Liver (tissue), 9 donors: Measurements from ENCODE around the gene VMAC. TPM values are rescaled to one million over a fixed set of nuclear protein-coding genes. Genes with fewer than 3 reads are reported as not detected.

ENCODE experiments used
- DNase-seq: peaks from one replicate; pipeline ENCODE4 v3.0.0-alpha.2; 2017; ENCODE audit warnings: low spot score
- H3K27ac ChIP-seq, 2 donors: one replicate each; pipeline ENCODE4 v1.7.0; 2013; ENCODE audit warnings: inconsistent platforms in 2 of 2, low read length in 2 of 2, control low read depth in 1 of 2, low read depth in 1 of 2, mild to moderate bottlenecking in 1 of 2
- H3K27me3 ChIP-seq, 4 donors: one replicate each; pipeline versions ENCODE4 v1.6.1 to v1.7.0; 2013; ENCODE audit warnings: low read length in 3 of 4, inconsistent platforms in 1 of 4, mild to moderate bottlenecking in 1 of 4, moderate library complexity in 1 of 4; ENCODE audit not compliant: control insufficient read depth in 4 of 4, insufficient read depth in 4 of 4
- H3K36me3 ChIP-seq, 4 donors: one replicate each; pipeline versions ENCODE4 v1.6.1 to v1.7.0; 2013; ENCODE audit warnings: low read length in 3 of 4, mild to moderate bottlenecking in 3 of 4, low read depth in 1 of 4, moderate library complexity in 1 of 4; ENCODE audit not compliant: control insufficient read depth in 4 of 4, insufficient read depth in 3 of 4
- H3K4me1 ChIP-seq, 4 donors: one replicate each; pipeline versions ENCODE4 v1.6.1 to v1.7.0; 2013; ENCODE audit warnings: low read length in 3 of 4, mild to moderate bottlenecking in 3 of 4, moderate library complexity in 1 of 4; ENCODE audit not compliant: control insufficient read depth in 4 of 4, insufficient read depth in 4 of 4
- H3K4me3 ChIP-seq, 3 donors: one replicate each; pipeline versions ENCODE4 v1.6.1 to v1.7.0; 2013; ENCODE audit warnings: low read length in 3 of 3, control low read depth in 1 of 3, low read depth in 1 of 3, mild to moderate bottlenecking in 1 of 3
- H3K9ac ChIP-seq, 2 donors: one replicate each; pipeline ENCODE4 v1.7.0; 2013; ENCODE audit warnings: low read length in 2 of 2, mild to moderate bottlenecking in 2 of 2, moderate library complexity in 2 of 2, control low read depth in 1 of 2, low read depth in 1 of 2
- H3K9me3 ChIP-seq, 4 donors: one replicate each; pipeline versions ENCODE4 v1.6.1 to v1.7.0; 2013; ENCODE audit warnings: low read length in 3 of 4; ENCODE audit not compliant: control insufficient read depth in 4 of 4
- ATF3 ChIP-seq: IDR thresholded peaks from 2 replicates; pipeline ENCODE4 v1.6.1; 2016; ENCODE audit warnings: antibody characterized with exemption
- EGR1 ChIP-seq, 2 donors: IDR thresholded peaks; 2 replicates each; pipeline ENCODE4 v1.6.1; 2016 to 2018; ENCODE audit warnings: antibody characterized with exemption in 2 of 2, low read depth in 2 of 2
- FOXA1 ChIP-seq: IDR thresholded peaks from 2 replicates; pipeline ENCODE4 v1.6.1; 2016; ENCODE audit warnings: antibody characterized with exemption
- FOXA2 ChIP-seq: IDR thresholded peaks from 2 replicates; pipeline ENCODE4 v1.6.1; 2016; ENCODE audit warnings: antibody characterized with exemption
- GABPA ChIP-seq, 2 donors: IDR thresholded peaks in 1 of 2; conservative IDR thresholded peaks in 1 of 2; 2 replicates each; pipeline ENCODE4 v1.6.1; 2016; ENCODE audit warnings: antibody characterized with exemption in 2 of 2, mild to moderate bottlenecking in 1 of 2, moderate library complexity in 1 of 2
- HNF4A ChIP-seq, 2 donors: conservative IDR thresholded peaks; 2 replicates each; pipeline ENCODE4 v1.6.1; 2016; ENCODE audit warnings: antibody characterized with exemption in 2 of 2, mild to moderate bottlenecking in 2 of 2
- HNF4G ChIP-seq: IDR thresholded peaks from 2 replicates; pipeline ENCODE4 v1.6.1; 2016; ENCODE audit warnings: antibody characterized with exemption
- JUND ChIP-seq, 2 donors: IDR thresholded peaks; 2 replicates each; pipeline ENCODE4 v1.6.1; 2016; ENCODE audit warnings: antibody characterized with exemption in 2 of 2
- MAX ChIP-seq: IDR thresholded peaks from 2 replicates; pipeline ENCODE4 v1.6.1; 2016; ENCODE audit warnings: antibody characterized with exemption
- NR2F2 ChIP-seq: IDR thresholded peaks from 2 replicates; pipeline ENCODE4 v1.6.1; 2016; ENCODE audit warnings: antibody characterized with exemption
- RAD21 ChIP-seq, 2 donors: IDR thresholded peaks; 2 replicates each; pipeline ENCODE4 v1.6.1; 2016; ENCODE audit warnings: antibody characterized with exemption in 2 of 2, mild to moderate bottlenecking in 2 of 2
- REST ChIP-seq: IDR thresholded peaks from 2 replicates; pipeline ENCODE4 v1.6.1; 2016; ENCODE audit warnings: antibody characterized with exemption, mild to moderate bottlenecking
- RXRA ChIP-seq, 2 donors: IDR thresholded peaks; 2 replicates each; pipeline ENCODE4 v1.6.1; 2017 to 2018; ENCODE audit warnings: antibody characterized with exemption in 2 of 2, mild to moderate bottlenecking in 1 of 2
- SP1 ChIP-seq: IDR thresholded peaks from 2 replicates; pipeline ENCODE4 v1.6.1; 2018; ENCODE audit warnings: antibody characterized with exemption, mild to moderate bottlenecking
- TAF1 ChIP-seq: conservative IDR thresholded peaks from 2 replicates; pipeline ENCODE4 v1.6.1; 2016; ENCODE audit warnings: antibody characterized with exemption, mild to moderate bottlenecking
- YY1 ChIP-seq: IDR thresholded peaks from 2 replicates; pipeline ENCODE4 v1.6.1; 2016; ENCODE audit warnings: antibody characterized with exemption, mild to moderate bottlenecking
- WGBS: extraction: QIAGEN DNeasy Blood & Tissue Kit; methylation state at CpG from one replicate; pipeline ENCODE4 v1.1.7; 2013; 5-methylcytosine and 5-hydroxymethylcytosine counted together
- polyA plus RNA-seq, 2 donors: library from polyadenylated mRNA; stranded (reverse) in 1 of 2; unstranded in 1 of 2; fragments of 200-250 nt in 1 of 2; fragments of >200 nt in 1 of 2; fragmentation: Nextera tagmentation in 1 of 2; extraction: Ambion mirVana in 1 of 2; gene quantifications; one replicate each; pipeline versions ENCODE4 v1.2.1 to v1.2.3, GENCODE V29; 2013 to 2015
- total RNA-seq, 2 donors: library from RNA; depleted of rRNA; stranded (reverse); fragments of >200 nt; gene quantifications; one replicate each; pipeline ENCODE4 v1.2.3, GENCODE V29; 2014
- TF ChIP-seq, protein P1 (sequence below): IDR thresholded peaks from 2 replicates; pipeline ENCODE4 v1.6.1; 2016; ENCODE audit warnings: antibody characterized with exemption
- TF ChIP-seq, protein P2 (sequence below): fragments of 150-350 bp; IDR thresholded peaks from 2 replicates; pipeline ENCODE4 v1.5.1; 2017; ENCODE audit warnings: improper control_type of control experiment, low read depth, low read length; ENCODE audit not compliant: missing input control
- donor health status: healthy.
- donor health status: healthy.
- donor health status: healthy.
- donor health status: healthy.
- donor health status: healthy.

VMAC gene
- total and polyA plus RNA-seq, 4 donors = 1.2 to 7.7 (median 2.6) TPM

- Histone ChIP-seq H3K4me1 (peaks cover 10 to 23% (median 14%) of the 10 kb centered on the region in 4 donors), H3K36me3 (no peaks in the 10 kb centered on the region), H3K9ac (no peak overlapping the region), H3K27ac (peak overlapping the region in 1 of 2 donors; percentile 54), H3K9me3 (no peaks in the 10 kb centered on the region), H3K4me3 (no peak overlapping the region), H3K27me3 (no peaks in the 10 kb centered on the region)
- 81% methylated on average over 19 of the region's 19 CpGs for WGBS
- TF ChIP-seq FOXA1 (no peak), FOXA2 (no peak), GABPA (IDR thresholded peaks at IDR 0.05 in 1 of 2, conservative IDR thresholded peaks at IDR 0.05 in 1 of 2) (no peak), HNF4G (no peak), RAD21 (IDR thresholded peaks at IDR 0.05) (no peak), JUND (IDR thresholded peaks at IDR 0.05) (no peak), NR2F2 (no peak)
- TF ChIP-seq, protein P1, sequence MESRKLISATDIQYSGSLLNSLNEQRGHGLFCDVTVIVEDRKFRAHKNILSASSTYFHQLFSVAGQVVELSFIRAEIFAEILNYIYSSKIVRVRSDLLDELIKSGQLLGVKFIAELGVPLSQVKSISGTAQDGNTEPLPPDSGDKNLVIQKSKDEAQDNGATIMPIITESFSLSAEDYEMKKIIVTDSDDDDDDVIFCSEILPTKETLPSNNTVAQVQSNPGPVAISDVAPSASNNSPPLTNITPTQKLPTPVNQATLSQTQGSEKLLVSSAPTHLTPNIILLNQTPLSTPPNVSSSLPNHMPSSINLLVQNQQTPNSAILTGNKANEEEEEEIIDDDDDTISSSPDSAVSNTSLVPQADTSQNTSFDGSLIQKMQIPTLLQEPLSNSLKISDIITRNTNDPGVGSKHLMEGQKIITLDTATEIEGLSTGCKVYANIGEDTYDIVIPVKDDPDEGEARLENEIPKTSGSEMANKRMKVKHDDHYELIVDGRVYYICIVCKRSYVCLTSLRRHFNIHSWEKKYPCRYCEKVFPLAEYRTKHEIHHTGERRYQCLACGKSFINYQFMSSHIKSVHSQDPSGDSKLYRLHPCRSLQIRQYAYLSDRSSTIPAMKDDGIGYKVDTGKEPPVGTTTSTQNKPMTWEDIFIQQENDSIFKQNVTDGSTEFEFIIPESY = no peak
- no peak for DNase-seq
Observed at GRCh38 chr19:5881543-5882299, 23.0 kb upstream of the VMAC start.

GRCh38 chr19:5882421-5882968, 22.2 kb upstream of the VMAC start:
- Histone ChIP-seq H3K27ac (peak overlapping the region; percentile 54 to 55), H3K9me3 (no peaks in the 10 kb centered on the region), H3K9ac (no peak overlapping the region), H3K36me3 (no peaks in the 10 kb centered on the region), H3K27me3 (no peaks in the 10 kb centered on the region), H3K4me3 (no peak overlapping the region), H3K4me1 (peaks cover 10 to 23% (median 14%) of the 10 kb centered on the region in 4 donors)
- 72% methylated on average over 9 of the region's 9 CpGs for WGBS
- DNase-seq = no peak
- TF ChIP-seq JUND (IDR thresholded peaks at IDR 0.05) (no peak), NR2F2 (no peak), FOXA1 (no peak), ATF3 (no peak), YY1 (no peak), TAF1 (no peak), HNF4A (conservative IDR thresholded peaks at IDR 0.05) (no peak), HNF4G (no peak), RAD21 (IDR thresholded peaks at IDR 0.05) (no peak), EGR1 (IDR thresholded peaks at IDR 0.05; ENCODE audit: low read depth in 2 of 2) (no peak), GABPA (IDR thresholded peaks at IDR 0.05 in 1 of 2, conservative IDR thresholded peaks at IDR 0.05 in 1 of 2) (no peak), RXRA (IDR thresholded peaks at IDR 0.05) (no peak), SP1 (no peak), REST (no peak), FOXA2 (no peak), MAX (no peak)
- TF ChIP-seq, protein P1 = no peak
- TF ChIP-seq, protein P2, sequence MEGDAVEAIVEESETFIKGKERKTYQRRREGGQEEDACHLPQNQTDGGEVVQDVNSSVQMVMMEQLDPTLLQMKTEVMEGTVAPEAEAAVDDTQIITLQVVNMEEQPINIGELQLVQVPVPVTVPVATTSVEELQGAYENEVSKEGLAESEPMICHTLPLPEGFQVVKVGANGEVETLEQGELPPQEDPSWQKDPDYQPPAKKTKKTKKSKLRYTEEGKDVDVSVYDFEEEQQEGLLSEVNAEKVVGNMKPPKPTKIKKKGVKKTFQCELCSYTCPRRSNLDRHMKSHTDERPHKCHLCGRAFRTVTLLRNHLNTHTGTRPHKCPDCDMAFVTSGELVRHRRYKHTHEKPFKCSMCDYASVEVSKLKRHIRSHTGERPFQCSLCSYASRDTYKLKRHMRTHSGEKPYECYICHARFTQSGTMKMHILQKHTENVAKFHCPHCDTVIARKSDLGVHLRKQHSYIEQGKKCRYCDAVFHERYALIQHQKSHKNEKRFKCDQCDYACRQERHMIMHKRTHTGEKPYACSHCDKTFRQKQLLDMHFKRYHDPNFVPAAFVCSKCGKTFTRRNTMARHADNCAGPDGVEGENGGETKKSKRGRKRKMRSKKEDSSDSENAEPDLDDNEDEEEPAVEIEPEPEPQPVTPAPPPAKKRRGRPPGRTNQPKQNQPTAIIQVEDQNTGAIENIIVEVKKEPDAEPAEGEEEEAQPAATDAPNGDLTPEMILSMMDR = no peak
